Mesendoderm (in vitro differentiated cells): ENCODE measurements around the gene PSMA8.
"Not testable (repeated sequence)": the region's sequence is repeated elsewhere in the genome, so short reads cannot be mapped to it uniquely, and the experiment has no call there.

Experiments used
- DNase-seq: peaks from one replicate; pipeline ENCODE4 v3.0.0; 2013
- H2AK5ac ChIP-seq: 2 replicates; pipeline ENCODE4 v1.6.1; 2013; ENCODE audit warnings: low read length, inconsistent platforms
- H2BK120ac ChIP-seq: 2 replicates; pipeline ENCODE4 v1.6.1; 2013; ENCODE audit warnings: low read depth, mild to moderate bottlenecking, low read length, moderate library complexity, mixed read lengths
- H2BK15ac ChIP-seq: replicated peaks from 2 replicates; pipeline ENCODE4 v1.6.1; 2013; ENCODE audit warnings: low read depth, mild to moderate bottlenecking, moderate library complexity
- H2BK5ac ChIP-seq: 2 replicates; pipeline ENCODE4 v1.6.1; 2013; ENCODE audit warnings: low read length, inconsistent platforms
- H3K18ac ChIP-seq: 2 replicates; pipeline ENCODE4 v1.6.1; 2013; ENCODE audit warnings: mild to moderate bottlenecking, low read length, mixed read lengths
- H3K23ac ChIP-seq: one replicate; pipeline ENCODE4 v1.6.1; 2013; ENCODE audit warnings: low read length
- H3K27ac ChIP-seq: 2 replicates; pipeline ENCODE4 v1.5.1; 2013; ENCODE audit warnings: low read depth, mild to moderate bottlenecking, inconsistent platforms, low read length, moderate library complexity
- H3K27me3 ChIP-seq: 2 replicates; pipeline ENCODE4 v1.6.1; 2013; ENCODE audit warnings: low read length, control low read depth, mild to moderate bottlenecking, inconsistent platforms; ENCODE audit not compliant: insufficient read depth, poor library complexity
- H3K36me3 ChIP-seq: 2 replicates; pipeline ENCODE4 v1.6.1; 2013; ENCODE audit warnings: low read length, inconsistent platforms; ENCODE audit not compliant: control insufficient read depth, insufficient read depth
- H3K4ac ChIP-seq: one replicate; pipeline ENCODE4 v1.6.1; 2013; ENCODE audit warnings: low read depth, mild to moderate bottlenecking, low read length, moderate library complexity
- H3K4me1 ChIP-seq: 2 replicates; pipeline ENCODE4 v1.6.1; 2013; ENCODE audit warnings: low read depth, low read length, inconsistent platforms; ENCODE audit not compliant: control insufficient read depth
- H3K4me2 ChIP-seq: 2 replicates; pipeline ENCODE4 v1.6.1; 2013; ENCODE audit warnings: low read length
- H3K4me3 ChIP-seq: 2 replicates; pipeline ENCODE4 v1.5.1; 2013; ENCODE audit warnings: mild to moderate bottlenecking, low read length
- H3K56ac ChIP-seq: one replicate; pipeline ENCODE4 v1.6.1; 2013; ENCODE audit warnings: low read length
- H3K79me1 ChIP-seq: 2 replicates; pipeline ENCODE4 v1.6.1; 2013; ENCODE audit warnings: low read length, inconsistent platforms
- H3K79me2 ChIP-seq: 2 replicates; pipeline ENCODE4 v1.6.1; 2013; ENCODE audit warnings: mild to moderate bottlenecking, low read length; ENCODE audit not compliant: control insufficient read depth, insufficient read depth
- H3K9ac ChIP-seq: 2 replicates; pipeline ENCODE4 v1.6.1; 2013; ENCODE audit warnings: low read length, inconsistent platforms
- H4K5ac ChIP-seq: one replicate; pipeline ENCODE4 v1.6.1; 2013; ENCODE audit warnings: low read length
- H4K8ac ChIP-seq: one replicate; pipeline ENCODE4 v1.6.1; 2013; ENCODE audit warnings: low read depth, mild to moderate bottlenecking, control low read depth, low read length, moderate library complexity
- WGBS: extraction: QIAGEN DNeasy Blood & Tissue Kit; methylation state at CpG from one replicate; pipeline ENCODE4 v1.1.7; 2013; ENCODE audit warnings: low lambda C conversion rate, missing lambda C conversion rate; ENCODE audit not compliant: insufficient coverage; ENCODE audit errors: extremely low coverage; 5-methylcytosine and 5-hydroxymethylcytosine counted together

Gene PSMA8

GRCh38 chr18:26134107-26134506 lies 438 bp downstream of the PSMA8 start:
- H3K18ac ChIP-seq: no peak overlapping the region
- H2BK120ac ChIP-seq: no peak overlapping the region
- no peak overlapping the region for H3K9ac ChIP-seq
- no peak overlapping the region for H3K4me3 ChIP-seq
- H3K27ac ChIP-seq: no peak overlapping the region
- H3K4me1 ChIP-seq: no peaks in the 10 kb centered on the region
- DNase-seq: no peak
- no peak overlapping the region for H2BK5ac ChIP-seq
- no peak overlapping the region for H3K4ac ChIP-seq
- H3K27me3 ChIP-seq: no peaks in the 10 kb centered on the region
- H3K4me2 ChIP-seq: no peak overlapping the region
- no peak overlapping the region for H3K23ac ChIP-seq
- H4K8ac ChIP-seq: no peak overlapping the region
- H3K36me3 ChIP-seq: no peaks in the 10 kb centered on the region
- no peak overlapping the region for H2AK5ac ChIP-seq
- H2BK15ac ChIP-seq: no peak overlapping the region
- peak overlapping the region; percentile 54 for H3K56ac ChIP-seq
- no CpG with 5 or more reads among the region's 6 CpGs for WGBS
- H3K79me1 ChIP-seq: no peaks in the 10 kb centered on the region
- H3K79me2 ChIP-seq: no peaks in the 10 kb centered on the region
- no peak overlapping the region for H4K5ac ChIP-seq

GRCh38 chr18:26135548-26135947 lies 1.9 kb downstream of the PSMA8 start:
- H3K79me2 ChIP-seq: no peaks in the 10 kb centered on the region
- H3K79me1 ChIP-seq: no peaks in the 10 kb centered on the region
- no peak overlapping the region for H3K4ac ChIP-seq
- H4K8ac ChIP-seq: no peak overlapping the region
- no peak overlapping the region for H3K18ac ChIP-seq
- no peak overlapping the region for H2BK5ac ChIP-seq
- no peak overlapping the region for H3K9ac ChIP-seq
- H3K27ac ChIP-seq: no peak overlapping the region
- no peaks in the 10 kb centered on the region for H3K36me3 ChIP-seq
- no peak overlapping the region for H3K23ac ChIP-seq
- no peak overlapping the region for H3K56ac ChIP-seq
- no peak overlapping the region for H4K5ac ChIP-seq
- H2BK120ac ChIP-seq: no peak overlapping the region
- no peak overlapping the region for H2AK5ac ChIP-seq
- H2BK15ac ChIP-seq: no peak overlapping the region
- H3K4me2 ChIP-seq: no peak overlapping the region
- no CpG with 5 or more reads among the region's 1 CpG for WGBS
- H3K4me1 ChIP-seq: no peaks in the 10 kb centered on the region
- H3K4me3 ChIP-seq: no peak overlapping the region
- no peaks in the 10 kb centered on the region for H3K27me3 ChIP-seq
- DNase-seq: no peak

GRCh38 chr18:26157326-26157725 lies 23.7 kb downstream of the PSMA8 start:
- Histone ChIP-seq H3K56ac (no peak overlapping the region), H3K36me3 (no peaks in the 10 kb centered on the region), H3K27me3 (no peaks in the 10 kb centered on the region), H3K4me1 (no peaks in the 10 kb centered on the region), H3K23ac (no peak overlapping the region), H2BK120ac (no peak overlapping the region), H2BK5ac (no peak overlapping the region), H3K9ac (no peak overlapping the region), H3K79me2 (no peaks in the 10 kb centered on the region), H4K5ac (no peak overlapping the region), H3K79me1 (no peaks in the 10 kb centered on the region), H3K27ac (no peak overlapping the region), H3K4me2 (no peak overlapping the region), H3K4me3 (no peak overlapping the region), H2AK5ac (no peak overlapping the region), H3K18ac (no peak overlapping the region), H3K4ac (no peak overlapping the region), H4K8ac (no peak overlapping the region), H2BK15ac (no peak overlapping the region)
- DNase-seq: peak; percentile 79
- WGBS: no CpG with 5 or more reads among the region's 3 CpGs

DNA sequence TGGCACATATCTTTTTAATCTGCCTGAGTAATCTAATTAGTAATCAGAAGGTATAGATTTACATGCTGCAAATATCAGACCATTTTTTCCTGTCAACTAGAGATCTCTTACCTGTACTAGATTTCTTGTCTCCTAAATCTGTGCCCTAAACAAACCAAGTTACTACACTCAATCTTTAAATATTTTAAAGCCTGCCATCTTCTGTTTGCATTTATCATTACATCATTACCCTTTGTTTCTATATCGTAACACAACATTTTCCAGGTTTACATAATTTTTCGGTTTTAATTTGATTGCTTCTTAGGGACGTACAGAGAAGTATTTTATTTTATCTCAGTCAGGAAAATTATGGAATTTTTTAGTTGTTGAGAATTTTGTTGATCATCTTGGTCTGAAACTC lies 25.7 kb downstream of the PSMA8 start:
- no peak overlapping the region for H2AK5ac ChIP-seq
- H4K8ac ChIP-seq: no peak overlapping the region
- H3K18ac ChIP-seq: no peak overlapping the region
- no peak overlapping the region for H2BK120ac ChIP-seq
- no peaks in the 10 kb centered on the region for H3K79me2 ChIP-seq
- H3K27ac ChIP-seq: no peak overlapping the region
- no peak overlapping the region for H3K4ac ChIP-seq
- no peaks in the 10 kb centered on the region for H3K36me3 ChIP-seq
- H3K4me3 ChIP-seq: no peak overlapping the region
- no peak overlapping the region for H3K9ac ChIP-seq
- no peak overlapping the region for H2BK5ac ChIP-seq
- no CpG with 5 or more reads among the region's 3 CpGs for WGBS
- H3K79me1 ChIP-seq: no peaks in the 10 kb centered on the region
- H3K4me2 ChIP-seq: no peak overlapping the region
- DNase-seq: no peak
- no peak overlapping the region for H2BK15ac ChIP-seq
- H3K27me3 ChIP-seq: no peaks in the 10 kb centered on the region
- no peak overlapping the region for H4K5ac ChIP-seq
- H3K56ac ChIP-seq: no peak overlapping the region
- H3K23ac ChIP-seq: no peak overlapping the region
- H3K4me1 ChIP-seq: no peaks in the 10 kb centered on the region

GRCh38 chr18:26164571-26164970 lies 30.9 kb downstream of the PSMA8 start:
- Histone ChIP-seq H4K8ac (no peak overlapping the region), H3K4me1 (no peaks in the 10 kb centered on the region)
- WGBS: 100% methylated on average over 1 of the region's 2 CpGs

GRCh38 chr18:26167592-26167991 lies 33.9 kb downstream of the PSMA8 start:
- not testable (repeated sequence) for H3K79me1 ChIP-seq, H4K5ac ChIP-seq, H3K4me2 ChIP-seq, H3K9ac ChIP-seq, H3K23ac ChIP-seq, H3K18ac ChIP-seq, H3K36me3 ChIP-seq, H3K27ac ChIP-seq, H2AK5ac ChIP-seq, H3K56ac ChIP-seq, H2BK15ac ChIP-seq, H2BK5ac ChIP-seq, H4K8ac ChIP-seq, H3K27me3 ChIP-seq, H2BK120ac ChIP-seq, H3K4me1 ChIP-seq, H3K4me3 ChIP-seq, H3K79me2 ChIP-seq, H3K4ac ChIP-seq, DNase-seq
- no CpG with 5 or more reads among the region's 1 CpG for WGBS

More at GRCh38 chr18:26164571-26164970, 30.9 kb downstream of the PSMA8 start:
- H3K4ac ChIP-seq: no peak overlapping the region
- no peaks in the 10 kb centered on the region for H3K79me2 ChIP-seq
- no peak overlapping the region for H3K18ac ChIP-seq
- no peak overlapping the region for H3K27ac ChIP-seq
- H3K23ac ChIP-seq: no peak overlapping the region
- H3K56ac ChIP-seq: no peak overlapping the region
- H3K9ac ChIP-seq: no peak overlapping the region
- no peak overlapping the region for H2BK5ac ChIP-seq
- H3K4me3 ChIP-seq: no peak overlapping the region
- no peak overlapping the region for H4K5ac ChIP-seq
- H3K27me3 ChIP-seq: no peaks in the 10 kb centered on the region
- no peaks in the 10 kb centered on the region for H3K36me3 ChIP-seq
- H2BK15ac ChIP-seq: no peak overlapping the region
- no peak overlapping the region for H2BK120ac ChIP-seq
- H3K4me2 ChIP-seq: no peak overlapping the region
- DNase-seq: no peak
- H2AK5ac ChIP-seq: no peak overlapping the region
- H3K79me1 ChIP-seq: no peaks in the 10 kb centered on the region
